RWPE2 (cell line): Measurements from ENCODE around the gene NUDC.
"Not testable (repeated sequence)": the region's sequence is repeated elsewhere in the genome, so short reads cannot be mapped to it uniquely, and the experiment has no call there.

Experiments used
- ATAC-seq: fragments of 200-7000 bp; cut with Tn5 transposase; 3 replicates; pipeline ENCODE4 v1.9.1; 2021; ENCODE audit warnings: low read depth
- DNase-seq: peaks from one replicate; pipeline ENCODE4 v3.0.0-alpha.2; 2020; ENCODE audit warnings: low spot score
- H3K27ac ChIP-seq: fragments of 450-650 bp; 2 replicates; pipeline ENCODE4 v1.5.1; 2017; ENCODE audit warnings: mild to moderate bottlenecking; ENCODE audit not compliant: poor library complexity, severe bottlenecking
- H3K27me3 ChIP-seq: fragments of 250-450 bp; sonication (Bioruptor Pico); 2 replicates; pipeline ENCODE4 v1.5.1; 2021; ENCODE audit warnings: mild to moderate bottlenecking, moderate library complexity; ENCODE audit not compliant: insufficient read depth, poor library complexity, severe bottlenecking
- H3K36me3 ChIP-seq: fragments of 250-450 bp; sonication (Bioruptor Pico); 2 replicates; pipeline ENCODE4 v1.5.1; 2020; ENCODE audit warnings: low read depth, mild to moderate bottlenecking, moderate library complexity
- H3K4me1 ChIP-seq: fragments of 250-450 bp; sonication (Bioruptor Pico); 2 replicates; pipeline ENCODE4 v1.5.1; 2021; ENCODE audit warnings: mild to moderate bottlenecking, moderate library complexity; ENCODE audit not compliant: insufficient read depth, poor library complexity, severe bottlenecking
- H3K4me3 ChIP-seq: fragments of 250-450 bp; sonication (Bioruptor Pico); 2 replicates; pipeline ENCODE4 v1.5.1; 2021; ENCODE audit warnings: mild to moderate bottlenecking, moderate library complexity; ENCODE audit not compliant: severe bottlenecking
- H3K9me3 ChIP-seq: fragments of 250-450 bp; sonication (Bioruptor Pico); 2 replicates; pipeline ENCODE4 v1.5.1; 2021; ENCODE audit warnings: mild to moderate bottlenecking, moderate library complexity; ENCODE audit not compliant: severe bottlenecking
- TF ChIP-seq, protein P1 (sequence below): fragments of 450-650 bp; IDR thresholded peaks from one replicate; pipeline ENCODE4 v1.5.1; 2017; ENCODE audit warnings: mild to moderate bottlenecking, moderate library complexity; ENCODE audit not compliant: poor library complexity, severe bottlenecking

Gene NUDC

DNA sequence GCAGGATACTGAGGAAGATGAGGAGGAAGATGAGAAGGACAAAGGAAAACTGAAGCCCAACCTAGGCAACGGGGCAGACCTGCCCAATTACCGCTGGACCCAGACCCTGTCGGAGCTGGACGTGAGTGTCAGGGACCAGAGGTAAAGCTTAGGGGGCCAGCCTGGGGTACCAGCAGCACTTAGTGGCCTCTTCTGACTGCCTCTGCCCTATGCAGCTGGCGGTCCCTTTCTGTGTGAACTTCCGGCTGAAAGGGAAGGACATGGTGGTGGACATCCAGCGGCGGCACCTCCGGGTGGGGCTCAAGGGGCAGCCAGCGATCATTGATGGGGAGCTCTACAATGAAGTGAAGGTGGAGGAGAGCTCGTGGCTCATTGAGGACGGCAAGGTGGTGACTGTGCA is 21.1 kb downstream of the NUDC start:
- H3K27me3 ChIP-seq: no peaks in the 10 kb centered on the region
- no peak for ATAC-seq
- TF ChIP-seq, protein P1, sequence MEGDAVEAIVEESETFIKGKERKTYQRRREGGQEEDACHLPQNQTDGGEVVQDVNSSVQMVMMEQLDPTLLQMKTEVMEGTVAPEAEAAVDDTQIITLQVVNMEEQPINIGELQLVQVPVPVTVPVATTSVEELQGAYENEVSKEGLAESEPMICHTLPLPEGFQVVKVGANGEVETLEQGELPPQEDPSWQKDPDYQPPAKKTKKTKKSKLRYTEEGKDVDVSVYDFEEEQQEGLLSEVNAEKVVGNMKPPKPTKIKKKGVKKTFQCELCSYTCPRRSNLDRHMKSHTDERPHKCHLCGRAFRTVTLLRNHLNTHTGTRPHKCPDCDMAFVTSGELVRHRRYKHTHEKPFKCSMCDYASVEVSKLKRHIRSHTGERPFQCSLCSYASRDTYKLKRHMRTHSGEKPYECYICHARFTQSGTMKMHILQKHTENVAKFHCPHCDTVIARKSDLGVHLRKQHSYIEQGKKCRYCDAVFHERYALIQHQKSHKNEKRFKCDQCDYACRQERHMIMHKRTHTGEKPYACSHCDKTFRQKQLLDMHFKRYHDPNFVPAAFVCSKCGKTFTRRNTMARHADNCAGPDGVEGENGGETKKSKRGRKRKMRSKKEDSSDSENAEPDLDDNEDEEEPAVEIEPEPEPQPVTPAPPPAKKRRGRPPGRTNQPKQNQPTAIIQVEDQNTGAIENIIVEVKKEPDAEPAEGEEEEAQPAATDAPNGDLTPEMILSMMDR: no peak

DNA sequence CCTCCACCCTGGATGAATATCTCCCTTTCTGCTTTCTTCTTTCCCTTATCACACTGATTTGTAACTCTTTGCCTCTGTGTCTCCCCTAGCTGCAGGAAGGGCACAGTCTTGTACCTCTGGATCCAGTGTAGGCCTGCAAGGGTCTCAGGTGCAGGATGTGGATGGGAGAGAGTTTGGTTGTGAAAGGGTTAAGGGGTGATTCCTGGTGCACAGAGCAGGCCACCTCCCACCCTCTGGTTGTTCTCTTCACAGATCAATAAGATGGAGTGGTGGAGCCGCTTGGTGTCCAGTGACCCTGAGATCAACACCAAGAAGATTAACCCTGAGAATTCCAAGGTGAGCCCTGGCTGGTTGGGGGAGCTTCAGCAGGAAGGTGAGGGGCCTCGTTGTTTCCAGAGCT is 23.6 kb downstream of the NUDC start:
- TF ChIP-seq, protein P1: no peak
- peaks cover 1% of the 10 kb centered on the region for H3K4me1 ChIP-seq
- H3K4me3 ChIP-seq: no peak overlapping the region
- H3K27me3 ChIP-seq: no peaks in the 10 kb centered on the region
- no peak overlapping the region for H3K27ac ChIP-seq
- H3K36me3 ChIP-seq: peaks cover 74% of the 10 kb centered on the region
- no peak for DNase-seq
- no peak for ATAC-seq
- H3K9me3 ChIP-seq: no peaks in the 10 kb centered on the region

More for the DNA sequence above, 21.1 kb downstream of the NUDC start:
- peaks cover 79% of the 10 kb centered on the region for H3K36me3 ChIP-seq
- no peak for DNase-seq
- H3K4me3 ChIP-seq: no peak overlapping the region
- no peak overlapping the region for H3K27ac ChIP-seq
- H3K4me1 ChIP-seq: peaks cover 3% of the 10 kb centered on the region
- H3K9me3 ChIP-seq: no peaks in the 10 kb centered on the region

DNA sequence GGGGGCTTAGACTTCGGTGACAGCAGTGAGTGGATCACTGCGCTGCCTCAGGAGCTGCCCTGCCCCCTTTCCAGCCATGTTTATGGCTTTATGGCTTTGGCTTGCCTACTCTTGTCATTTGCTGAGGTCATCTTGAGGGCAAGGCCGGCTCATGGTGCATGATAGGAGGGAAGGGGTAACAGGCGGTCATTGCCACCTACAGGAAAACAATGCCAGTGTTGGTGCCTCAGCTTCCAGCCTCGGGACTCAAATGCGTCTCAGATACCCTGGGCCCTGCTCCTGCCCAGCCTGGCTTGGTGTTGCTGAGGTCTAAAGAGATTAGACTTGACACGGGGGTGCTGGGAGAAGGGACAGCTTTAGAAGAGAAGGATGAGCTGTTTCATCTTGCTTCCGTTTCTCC is 24.2 kb downstream of the NUDC start:
- TF ChIP-seq, protein P1: no peak
- peaks cover 80% of the 10 kb centered on the region for H3K36me3 ChIP-seq
- H3K9me3 ChIP-seq: no peaks in the 10 kb centered on the region
- no peaks in the 10 kb centered on the region for H3K27me3 ChIP-seq
- ATAC-seq (no peak), DNase-seq (no peak)
- no peak overlapping the region for H3K27ac ChIP-seq
- no peak overlapping the region for H3K4me3 ChIP-seq
- H3K4me1 ChIP-seq: no peaks in the 10 kb centered on the region

DNA sequence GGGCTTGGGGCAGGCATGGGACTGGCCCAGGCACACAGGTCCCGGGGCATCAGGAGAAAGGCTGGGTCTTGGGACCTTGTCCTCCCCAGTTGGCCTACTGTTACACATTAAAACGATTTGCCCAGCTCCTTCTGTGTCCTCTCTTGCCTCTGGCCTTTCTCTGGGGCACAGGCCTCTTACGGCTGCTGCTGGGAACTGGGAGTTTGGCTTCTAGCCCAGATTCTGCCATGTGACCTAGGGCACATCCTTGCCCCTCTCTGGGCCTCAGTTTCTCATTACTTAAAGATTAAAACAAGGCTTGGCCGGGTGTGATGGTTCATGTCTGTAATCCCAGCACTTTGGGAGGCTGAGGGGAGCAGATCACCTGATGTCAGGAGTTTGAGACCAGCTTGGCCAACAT is 24.7 kb downstream of the NUDC start:
- peaks cover 83% of the 10 kb centered on the region for H3K36me3 ChIP-seq
- ATAC-seq: no peak
- H3K27ac ChIP-seq: no peak overlapping the region
- no peaks in the 10 kb centered on the region for H3K27me3 ChIP-seq
- H3K4me1 ChIP-seq: no peaks in the 10 kb centered on the region
- no peaks in the 10 kb centered on the region for H3K9me3 ChIP-seq
- H3K4me3 ChIP-seq: no peak overlapping the region
- TF ChIP-seq, protein P1: no peak
- no peak for DNase-seq

DNA sequence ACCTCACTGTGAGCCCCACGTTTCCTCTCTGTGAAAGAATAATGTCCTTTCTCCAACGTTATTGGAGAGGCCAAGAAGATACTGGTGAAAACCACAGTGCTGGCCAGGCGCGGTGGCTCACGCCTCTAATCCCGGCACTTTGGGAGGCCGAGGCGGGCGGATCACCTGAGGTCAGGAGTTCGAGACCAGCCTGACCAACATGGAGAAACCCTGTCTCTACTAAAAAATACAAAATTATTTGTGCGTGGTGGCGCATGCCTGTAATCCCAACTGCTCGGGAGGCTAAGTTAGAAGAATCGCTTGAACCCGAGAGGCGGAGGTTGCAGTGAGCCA is 27.1 kb downstream of the NUDC start:
- H3K9me3 ChIP-seq, H3K27me3 ChIP-seq, H3K27ac ChIP-seq, H3K4me3 ChIP-seq, DNase-seq, H3K4me1 ChIP-seq, ATAC-seq: not testable (repeated sequence)
- H3K36me3 ChIP-seq: peaks cover 81% of the 10 kb centered on the region
